ENCODE measurements around the gene ZNF593.

The ZNF593 gene

GRCh38 chr1:26210147-26210870, 40.6 kb downstream of the ZNF593 start:
- DNase-seq (ENCODE audit: low read depth): no peak

DNA sequence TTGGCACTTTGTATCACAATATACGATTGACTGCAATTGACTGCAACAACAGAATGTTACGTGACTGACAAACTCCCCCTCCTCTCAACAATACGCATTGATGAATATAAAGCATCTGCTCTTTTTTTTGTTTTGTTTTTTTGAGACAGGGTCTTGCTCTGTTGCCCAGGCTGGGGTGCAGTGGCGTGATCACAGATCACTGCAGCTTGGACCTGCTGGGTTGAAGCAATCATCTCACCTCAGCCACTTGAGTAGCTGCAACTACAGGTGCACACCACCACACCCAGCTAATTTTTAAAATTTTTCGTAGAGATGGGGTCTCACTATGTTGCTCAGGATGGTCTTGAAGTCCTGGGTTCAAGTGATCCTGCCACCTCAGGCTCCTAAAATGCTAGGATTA, 43.0 kb downstream of the ZNF593 start:
- DNase-seq (ENCODE audit: low read depth): no peak

GRCh38 chr1:26213335-26213905, 43.7 kb downstream of the ZNF593 start:
- DNase-seq (ENCODE audit: low read depth): no peak

DNA sequence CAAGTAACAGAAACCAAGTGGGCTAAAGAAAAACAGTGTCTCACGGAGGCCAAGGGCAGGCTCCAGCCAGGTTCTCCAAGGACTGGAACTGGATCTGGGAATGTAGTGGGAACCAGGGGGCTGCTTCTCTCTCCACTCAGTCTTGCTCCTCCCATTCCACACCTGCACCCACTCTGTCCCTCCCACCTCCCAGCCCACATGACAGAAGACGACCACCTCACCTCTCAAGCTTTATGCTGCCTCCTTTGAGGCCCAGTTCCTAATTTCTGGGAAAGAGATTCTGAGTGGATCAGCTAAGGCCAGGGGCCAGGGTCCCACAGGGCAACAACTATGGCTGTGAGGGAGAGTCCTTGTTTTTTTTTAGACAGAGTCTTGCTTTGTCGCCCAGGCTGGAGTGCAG, 45.5 kb downstream of the ZNF593 start:
- DNase-seq (ENCODE audit: low read depth): no peak

DNA sequence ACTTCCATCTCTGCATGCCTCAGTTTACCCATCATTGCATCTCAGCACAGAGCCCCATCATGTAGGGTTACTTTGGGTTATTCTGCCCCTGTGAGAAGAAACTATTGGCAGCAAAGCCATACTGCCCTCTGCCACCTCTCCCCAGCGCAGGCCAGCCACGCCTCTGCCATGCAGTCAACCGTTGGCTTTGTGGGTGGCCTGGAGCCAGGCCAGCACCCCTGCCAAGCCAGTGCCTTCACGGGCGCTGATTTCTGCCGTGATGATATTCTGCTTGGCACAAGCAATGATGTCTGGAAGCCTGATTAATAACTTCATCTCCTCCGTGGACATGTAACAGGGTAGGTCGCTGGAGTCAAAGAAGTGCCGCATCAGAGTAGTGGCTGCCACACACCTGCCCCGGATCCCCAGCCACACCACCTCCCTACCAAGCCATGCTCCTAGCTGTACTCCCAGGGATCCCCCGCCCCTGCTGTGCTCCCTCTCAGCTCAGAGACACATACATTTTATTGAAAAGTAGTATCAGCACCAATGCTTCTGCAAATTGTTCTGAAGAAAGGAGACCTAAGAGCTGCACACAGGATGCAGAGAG, 49.3 kb downstream of the ZNF593 start:
- no peak for DNase-seq (ENCODE audit: low read depth)

All from non-pigmented ciliary epithelial cell (primary cell).